Glutamatergic neuron (in vitro differentiated cells): ENCODE measurements around the gene TM4SF4. TPM values are rescaled to one million over a fixed set of nuclear protein-coding genes. Genes with fewer than 3 reads are reported as not detected.

ENCODE experiments used
- DNase-seq: peaks from one replicate; pipeline ENCODE4 v3.0.0; 2022
- H3K27ac Mint-ChIP-seq: one replicate; pipeline ENCODE4 v1.8.0; 2020; ENCODE audit warnings: mild to moderate bottlenecking, mixed read lengths, inconsistent platforms; ENCODE audit not compliant: unreplicated experiment
- H3K27me3 Mint-ChIP-seq: one replicate; pipeline ENCODE4 v1.8.0; 2020; ENCODE audit warnings: mild to moderate bottlenecking, moderate library complexity, mixed read lengths, inconsistent platforms; ENCODE audit not compliant: unreplicated experiment
- H3K36me3 Mint-ChIP-seq: one replicate; pipeline ENCODE4 v1.8.0; 2020; ENCODE audit warnings: mild to moderate bottlenecking, mixed read lengths, inconsistent platforms; ENCODE audit not compliant: unreplicated experiment
- H3K4me1 Mint-ChIP-seq: one replicate; pipeline ENCODE4 v1.8.0; 2020; ENCODE audit warnings: mild to moderate bottlenecking, low read depth, mixed read lengths, inconsistent platforms; ENCODE audit not compliant: unreplicated experiment
- H3K4me3 Mint-ChIP-seq: one replicate; pipeline ENCODE4 v1.8.0; 2020; ENCODE audit warnings: mild to moderate bottlenecking, mixed read lengths, inconsistent platforms; ENCODE audit not compliant: unreplicated experiment
- H3K9me3 Mint-ChIP-seq: one replicate; pipeline ENCODE4 v1.8.0; 2020; ENCODE audit warnings: mild to moderate bottlenecking, moderate library complexity, mixed read lengths, inconsistent platforms; ENCODE audit not compliant: unreplicated experiment
- total RNA-seq: library from RNA; stranded (reverse); fragmentation: NEBNext Ultra II Directional; extraction: Animal tissue kit (Norgen Biotek cat#: 25700); gene quantifications from one replicate; pipeline ENCODE4 v1.2.1, GENCODE V29; 2021; ENCODE audit not compliant: unreplicated experiment
- TF ChIP-seq, protein P1 (sequence below): fragments of 200-600 bp; sonication (generic); IDR thresholded peaks from one replicate; pipeline ENCODE4 v1.5.0; 2021; ENCODE audit not compliant: partially characterized antibody, unreplicated experiment

TM4SF4 gene
- total RNA-seq, 1 donor from 2014 or later: not detected

DNA sequence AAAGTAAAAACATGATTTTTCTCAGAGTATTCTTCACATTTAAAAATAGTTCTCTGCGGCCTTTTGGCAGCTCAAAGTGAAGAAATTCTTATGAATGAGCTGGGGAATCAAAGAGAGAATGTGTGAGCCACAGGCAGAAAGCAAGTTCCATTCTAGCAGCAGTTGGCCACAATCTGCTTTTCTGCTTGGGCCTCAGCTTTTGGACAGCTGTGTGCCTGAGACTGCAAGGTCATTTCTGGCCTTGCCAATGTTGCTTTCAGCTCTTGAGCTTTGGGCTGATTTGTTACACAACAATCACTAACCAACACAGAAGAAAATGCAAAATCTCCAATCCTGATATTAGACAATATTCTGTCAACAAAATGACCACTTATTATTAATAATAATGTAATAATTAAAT is 14.4 kb upstream of the TM4SF4 start:
- H3K9me3 Mint-ChIP-seq: no peaks in the 10 kb centered on the region
- no peak overlapping the region for H3K4me3 Mint-ChIP-seq
- H3K27ac Mint-ChIP-seq: no peak overlapping the region
- peaks cover 1% of the 10 kb centered on the region for H3K27me3 Mint-ChIP-seq
- H3K36me3 Mint-ChIP-seq: peaks cover 4% of the 10 kb centered on the region
- DNase-seq: no peak
- H3K4me1 Mint-ChIP-seq: peaks cover 5% of the 10 kb centered on the region
- TF ChIP-seq, protein P1, sequence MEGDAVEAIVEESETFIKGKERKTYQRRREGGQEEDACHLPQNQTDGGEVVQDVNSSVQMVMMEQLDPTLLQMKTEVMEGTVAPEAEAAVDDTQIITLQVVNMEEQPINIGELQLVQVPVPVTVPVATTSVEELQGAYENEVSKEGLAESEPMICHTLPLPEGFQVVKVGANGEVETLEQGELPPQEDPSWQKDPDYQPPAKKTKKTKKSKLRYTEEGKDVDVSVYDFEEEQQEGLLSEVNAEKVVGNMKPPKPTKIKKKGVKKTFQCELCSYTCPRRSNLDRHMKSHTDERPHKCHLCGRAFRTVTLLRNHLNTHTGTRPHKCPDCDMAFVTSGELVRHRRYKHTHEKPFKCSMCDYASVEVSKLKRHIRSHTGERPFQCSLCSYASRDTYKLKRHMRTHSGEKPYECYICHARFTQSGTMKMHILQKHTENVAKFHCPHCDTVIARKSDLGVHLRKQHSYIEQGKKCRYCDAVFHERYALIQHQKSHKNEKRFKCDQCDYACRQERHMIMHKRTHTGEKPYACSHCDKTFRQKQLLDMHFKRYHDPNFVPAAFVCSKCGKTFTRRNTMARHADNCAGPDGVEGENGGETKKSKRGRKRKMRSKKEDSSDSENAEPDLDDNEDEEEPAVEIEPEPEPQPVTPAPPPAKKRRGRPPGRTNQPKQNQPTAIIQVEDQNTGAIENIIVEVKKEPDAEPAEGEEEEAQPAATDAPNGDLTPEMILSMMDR: no peak

DNA sequence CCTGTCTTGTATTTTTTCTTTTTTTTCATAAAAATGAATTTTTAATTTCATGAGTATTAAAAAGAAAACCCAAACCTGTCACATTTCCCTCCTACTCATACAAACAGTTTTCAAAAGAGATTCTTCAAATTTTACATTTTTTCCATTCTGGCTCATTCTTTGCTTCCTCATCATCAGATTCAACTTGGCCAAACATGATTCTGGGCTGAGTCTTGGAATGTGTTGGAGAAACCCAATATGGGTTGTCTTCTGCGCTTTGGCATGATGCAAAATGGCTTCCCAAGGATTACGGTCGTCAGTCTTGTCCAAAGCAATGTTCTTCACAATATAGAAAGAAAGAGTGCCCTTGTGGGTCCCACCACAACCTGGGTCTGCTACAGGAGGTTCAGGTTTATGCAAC is 12.4 kb upstream of the TM4SF4 start:
- H3K9me3 Mint-ChIP-seq: no peaks in the 10 kb centered on the region
- H3K4me3 Mint-ChIP-seq: no peak overlapping the region
- TF ChIP-seq, protein P1: no peak
- peaks cover 6% of the 10 kb centered on the region for H3K27me3 Mint-ChIP-seq
- DNase-seq: no peak
- H3K36me3 Mint-ChIP-seq: peaks cover 4% of the 10 kb centered on the region
- no peak overlapping the region for H3K27ac Mint-ChIP-seq
- H3K4me1 Mint-ChIP-seq: peaks cover 5% of the 10 kb centered on the region

DNA sequence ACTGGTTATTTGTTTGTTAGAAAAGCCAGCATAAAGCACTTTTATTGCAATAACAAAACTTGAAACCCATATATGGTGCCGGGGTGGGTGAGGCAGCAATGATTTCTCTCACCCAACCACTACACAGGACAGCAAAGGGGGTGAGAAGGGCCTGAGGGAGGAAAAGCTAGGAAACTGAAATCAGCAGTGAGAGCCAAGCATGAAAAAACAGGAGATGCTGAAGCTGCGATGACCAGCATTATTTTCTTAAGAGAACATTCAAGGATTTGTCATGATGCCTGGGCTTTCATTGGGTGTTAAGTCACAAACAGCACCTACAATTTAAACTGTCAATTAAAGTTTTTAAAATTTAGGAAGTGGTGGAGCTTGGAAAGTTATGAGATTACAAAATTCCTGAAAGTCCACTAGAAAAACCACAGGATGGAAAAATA is 11.9 kb upstream of the TM4SF4 start:
- Mint-ChIP-seq H3K36me3 (peaks cover 4% of the 10 kb centered on the region), H3K9me3 (no peaks in the 10 kb centered on the region), H3K27ac (no peak overlapping the region), H3K27me3 (peaks cover 6% of the 10 kb centered on the region), H3K4me1 (peaks cover 5% of the 10 kb centered on the region), H3K4me3 (no peak overlapping the region)
- TF ChIP-seq, protein P1: no peak
- DNase-seq: no peak

DNA sequence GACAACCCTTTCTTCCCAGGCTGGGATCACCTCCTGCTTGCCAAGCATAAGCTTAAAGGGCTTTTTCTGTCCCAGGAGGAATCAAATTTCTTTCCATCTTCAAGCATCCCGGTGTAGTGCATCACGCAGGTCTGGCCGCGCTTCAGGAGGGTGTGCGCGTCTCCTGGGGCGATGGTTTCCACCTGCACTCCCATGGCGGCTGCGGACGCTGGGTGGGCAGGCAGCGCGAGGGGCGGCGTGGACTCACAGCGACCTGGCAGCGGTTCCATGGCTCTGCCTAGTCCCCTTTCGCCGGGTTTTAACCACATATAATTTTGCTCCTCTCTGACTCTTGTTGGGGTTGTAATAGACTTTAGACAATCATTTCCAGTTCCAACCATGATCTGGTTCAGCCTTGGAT is 10.6 kb upstream of the TM4SF4 start:
- Mint-ChIP-seq H3K4me1 (peaks cover 10% of the 10 kb centered on the region), H3K27ac (no peak overlapping the region), H3K9me3 (no peaks in the 10 kb centered on the region), H3K36me3 (peaks cover 4% of the 10 kb centered on the region), H3K27me3 (peaks cover 7% of the 10 kb centered on the region), H3K4me3 (no peak overlapping the region)
- no peak for DNase-seq
- TF ChIP-seq, protein P1: no peak

DNA sequence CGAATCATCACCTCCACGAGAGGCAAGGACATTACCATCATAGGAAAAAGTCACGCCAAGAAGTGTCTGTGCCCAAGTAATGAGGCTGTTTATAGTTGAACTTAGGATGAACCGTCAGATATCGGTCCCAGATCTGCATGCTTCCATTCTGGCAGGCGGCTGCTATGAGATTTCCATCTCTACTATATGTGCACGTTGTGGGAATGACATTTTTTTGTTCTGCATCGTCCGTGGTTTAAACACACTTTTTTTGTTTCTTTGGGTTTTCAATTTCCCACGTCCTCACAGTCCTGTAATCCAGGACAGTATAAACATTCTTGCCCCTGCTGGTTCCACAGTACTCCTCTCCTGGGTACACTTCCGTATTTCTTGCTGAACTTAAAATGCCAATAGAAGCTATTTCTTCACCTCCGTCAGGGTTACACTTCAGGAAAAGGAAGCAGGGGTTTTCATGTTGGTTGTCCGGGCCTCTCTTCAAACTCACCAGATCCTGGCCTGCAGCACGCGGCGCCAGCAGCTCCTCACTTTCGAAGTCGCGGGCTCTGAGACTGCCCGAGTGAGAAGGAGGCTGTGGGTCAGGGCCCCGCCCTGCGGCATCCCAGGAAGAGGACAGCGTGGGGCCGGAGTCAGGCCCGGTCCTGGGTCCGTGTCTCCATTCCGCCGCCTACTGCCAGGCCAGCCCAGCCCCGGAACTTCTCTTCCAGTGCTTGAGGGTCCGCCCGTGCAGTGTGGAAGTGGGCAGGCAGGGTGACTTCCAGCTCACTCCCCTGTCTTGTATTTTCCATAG is 9.8 kb upstream of the TM4SF4 start:
- Mint-ChIP-seq H3K4me3 (no peak overlapping the region), H3K4me1 (peaks cover 10% of the 10 kb centered on the region), H3K27ac (no peak overlapping the region), H3K36me3 (peaks cover 4% of the 10 kb centered on the region), H3K9me3 (no peaks in the 10 kb centered on the region), H3K27me3 (peaks cover 7% of the 10 kb centered on the region)
- no peak for DNase-seq
- TF ChIP-seq, protein P1: no peak
